ENCODE results near the gene TOR2A. TPM values are rescaled to one million over a fixed set of nuclear protein-coding genes. Genes with fewer than 3 reads are reported as not detected.

TOR2A gene
- total and polyA plus RNA-seq, 9 of the 15 experiments (the other 6 are each of a cell fraction or from before 2014, with no cell fraction given), result 0.80 to 25.9 (median 11.1) TPM

- no peak for TF ChIP-seq ZFX (CRISPR knock-in tag; IDR thresholded peaks at IDR 0.05)
- TF ChIP-seq TAF7 (tag; IDR thresholded peaks at IDR 0.05), result no peak
- no peak for TF ChIP-seq RBM15 (IDR thresholded peaks at IDR 0.05; ENCODE audit: insufficient read depth, low read length)
- no peak for TF ChIP-seq DDX20 (tag; IDR thresholded peaks at IDR 0.05; ENCODE audit: low read depth)
- no peak for TF ChIP-seq TCF3 (CRISPR knock-in tag; IDR thresholded peaks at IDR 0.05)
Measured at GRCh38 chr9:127768698-127769097, 33.6 kb upstream of the TOR2A start (continued).

GRCh38 chr9:127767909-127768331 is 32.8 kb upstream of the TOR2A start:
- in situ Hi-C loops (cut with MboI), result loop anchor here (25.0 kb wide), 1 partner anchor 594 kb away; the partner anchor contains the start of gene URM1
- peaks cover 19 to 33% of the 10 kb centered on the region in 2 experiments for H3K4me1 ChIP-seq (replicated peaks in 1 of 2; ENCODE audit: control insufficient read depth in 2 of 2, insufficient read depth in 2 of 2, low read length in 2 of 2)
- no peaks in the 10 kb centered on the region for H3K27me3 ChIP-seq (ENCODE audit: control insufficient read depth in 2 of 2, insufficient read depth in 2 of 2, low read length in 2 of 2)
- H3K36me3 ChIP-seq (ENCODE audit: control insufficient read depth, insufficient read depth, low read length), result no peaks in the 10 kb centered on the region
- no peak overlapping the region for H2AFZ ChIP-seq (ENCODE audit: low read depth, low read length)
- POLR2A ChIA-PET, result interaction anchor here (0.8 kb wide), 1 partner anchor 9 kb away, joined by 4 read pairs; no protein-coding TSS in a partner anchor
- no TSS peak for BruUV-seq (replicated peaks)
- 49% methylated on average over 11 of the region's 13 CpGs for WGBS (ENCODE audit: insufficient coverage, low coverage, missing lambda C conversion rate)
- CTCF ChIA-PET (ENCODE audit: low intra/inter-chr PET ratio), result no interaction called here
- H3K9me3 ChIP-seq (replicated peaks; ENCODE audit: control insufficient read depth, insufficient read depth, low read depth, low read length), result no peaks in the 10 kb centered on the region
- H3K4me2 ChIP-seq (ENCODE audit: insufficient read depth, low read length), result no peak overlapping the region
- FAIRE-seq, result no peak
- no peak overlapping the region for H3K27ac ChIP-seq (ENCODE audit: extremely low read depth, low read depth, low read length)
- intact Hi-C loops (cut with micrococcal nuclease), result no loop called here
- H3K79me2 ChIP-seq (ENCODE audit: control insufficient read depth, insufficient read depth, low read length), result no peaks in the 10 kb centered on the region
- TF ChIP-seq GATAD2A (IDR thresholded peaks at IDR 0.05) (no peak), RBBP5 (IDR thresholded peaks at IDR 0.05; ENCODE audit: borderline replicate concordance, insufficient read depth, low read length, poor library complexity, severe bottlenecking) (no peak), GTF2E2 (tag; IDR thresholded peaks at IDR 0.05) (no peak), MXI1 (IDR thresholded peaks at IDR 0.05; ENCODE audit: low read depth, low read length) (no peak), IRF1 (CRISPR knock-in tag; IDR thresholded peaks at IDR 0.05; ENCODE audit: borderline replicate concordance) (no peak), ASH1L (IDR thresholded peaks at IDR 0.05; ENCODE audit: borderline replicate concordance, low read depth, partially characterized antibody) (no peak), CREB1 (IDR thresholded peaks at IDR 0.05) (no peak), CREB1 (CRISPR knock-in tag; IDR thresholded peaks at IDR 0.05) (no peak), PTBP1 (IDR thresholded peaks at IDR 0.05; ENCODE audit: low read depth, low read length) (no peak), E2F6 (IDR thresholded peaks at IDR 0.05; ENCODE audit: borderline replicate concordance in 1 of 2, extremely low read depth in 1 of 2, insufficient read depth in 1 of 2, insufficient read length in 1 of 2, low read depth in 1 of 2, low read length in 1 of 2, poor library complexity in 1 of 2, severe bottlenecking in 1 of 2) (no peak)
- peak overlapping the region in 1 of 2 experiments; percentile 51; a peak in 1 of 4 replicates for H3K9ac ChIP-seq (ENCODE audit: insufficient read depth in 1 of 2, low read depth in 2 of 2, low read length in 2 of 2)
- no peaks in the 10 kb centered on the region for H4K20me1 ChIP-seq (replicated peaks; ENCODE audit: control insufficient read depth, insufficient read depth, low read length)
- DNase-seq (ENCODE audit: extremely low read depth in 1 of 4, low spot score in 3 of 4), result no peak
- H3K4me3 ChIP-seq, result no peak overlapping the region
- H3K9me1 ChIP-seq (ENCODE audit: control insufficient read depth, insufficient read depth, low read length), result no peaks in the 10 kb centered on the region
- ATAC-seq, result no peak
